HCT116 (cell line): ENCODE results near the gene STOX2. TPM values are rescaled to one million over a fixed set of nuclear protein-coding genes. Genes with fewer than 3 reads are reported as not detected.

Source experiments
- ATAC-seq: fragments of 200-7000 bp; cut with Tn5 transposase; 2 replicates; pipeline ENCODE4 v1.9.1; 2020; ENCODE audit warnings: mild to moderate bottlenecking, moderate library complexity
- BruUV-seq: library from RNA; stranded (reverse); fragments of 400-500 nt; replicated peaks from 2 replicates; lab custom pipeline; 2021; lab: Mats Ljungman, UMichigan
- CTCF ChIA-PET: fragments of 300-600 bp; sonication (Branson Sonifier 250); formaldehyde crosslinking; loops from one replicate; lab custom pipeline; 2021; ENCODE audit warnings: antibody characterized with exemption; lab: Charles Lee
- POLR2A ChIA-PET: fragments of 300-600, 350-600 bp; sonication (Branson Sonifier 250); formaldehyde crosslinking; loops from one replicate; lab custom pipeline; 2021; ENCODE audit warnings: antibody characterized with exemption; lab: Charles Lee
- RAD21 ChIA-PET, 2 experiments: fragments of 300-600 bp; sonication (Branson Sonifier 250); formaldehyde crosslinking; loops; one replicate each; lab custom pipeline; 2023; ENCODE audit warnings: low total read pairs in 2 of 2; ENCODE audit not compliant: uncharacterized antibody in 2 of 2, unreplicated experiment in 2 of 2, low non-redundant PET in 1 of 2; lab: Charles Lee
- DNase-seq: peaks from one replicate; pipeline ENCODE4 v3.0.0-alpha.2; 2010; ENCODE audit warnings: low read depth, low spot score
- H2AFZ ChIP-seq: fragments of 200-600 bp; shearing (Covaris generic), sonication (generic); 2 replicates; pipeline ENCODE4 v1.6.1; 2017; ENCODE audit warnings: low read depth, mixed run types, mixed read lengths, antibody characterized with exemption, low read length; ENCODE audit not compliant: poor library complexity, severe bottlenecking
- H3K27ac ChIP-seq: 2 replicates; pipeline ENCODE4 v1.5.1; 2012; ENCODE audit warnings: low read depth, low read length
- H3K27me3 ChIP-seq: fragments of 200-600 bp; sonication (generic); 2 replicates; pipeline ENCODE4 v1.6.1; 2016; ENCODE audit warnings: mixed run types, low read length, mixed read lengths; ENCODE audit not compliant: insufficient read depth
- H3K36me3 ChIP-seq, 2 experiments: fragments of 200-500 bp in 1 of 2; fragments of 200-600 bp in 1 of 2; sonication (Bioruptor generic) in 1 of 2; sonication (generic) in 1 of 2; 2 replicates each; pipeline versions ENCODE4 v1.5.1 to v1.6.1; 2014 to 2016; ENCODE audit warnings: low read length in 2 of 2, inconsistent platforms in 1 of 2, mixed read lengths in 1 of 2, mixed run types in 1 of 2; ENCODE audit not compliant: insufficient read depth in 2 of 2, control insufficient read depth in 1 of 2
- H3K4me1 ChIP-seq, 2 experiments: fragments of 200-600 bp in 1 of 2; sonication (generic) in 1 of 2; 2 replicates each; pipeline versions ENCODE4 v1.5.1 to v1.6.1; 2012 to 2017; ENCODE audit warnings: low read length in 2 of 2, inconsistent platforms in 1 of 2, mild to moderate bottlenecking in 1 of 2, mixed read lengths in 1 of 2, mixed run types in 1 of 2, moderate library complexity in 1 of 2; ENCODE audit not compliant: insufficient read depth in 2 of 2, control insufficient read depth in 1 of 2
- H3K4me2 ChIP-seq: fragments of 200-600 bp; sonication (generic); 2 replicates; pipeline ENCODE4 v1.6.1; 2017; ENCODE audit warnings: mixed run types, low read length, mixed read lengths
- H3K4me3 ChIP-seq, 2 experiments: fragments of 200-600 bp in 1 of 2; sonication (generic) in 1 of 2; replicated peaks in 1 of 2; 2 replicates each; pipeline ENCODE4 v1.5.1; 2011 to 2016; ENCODE audit warnings: low read length in 2 of 2, control low read depth in 1 of 2, low read depth in 1 of 2, mild to moderate bottlenecking in 1 of 2, mixed read lengths in 1 of 2, mixed run types in 1 of 2
- H3K79me2 ChIP-seq: fragments of 200-600 bp; sonication (generic); 2 replicates; pipeline ENCODE4 v1.6.1; 2017; ENCODE audit warnings: mild to moderate bottlenecking, mixed run types, low read length, moderate library complexity, mixed read lengths; ENCODE audit not compliant: insufficient read depth
- H3K9ac ChIP-seq: fragments of 200-600 bp; sonication (generic); 2 replicates; pipeline ENCODE4 v1.6.1; 2016; ENCODE audit warnings: low read length, mixed read lengths
- H3K9me2 ChIP-seq: fragments of 200-600 bp; sonication (generic), shearing (Covaris generic); 2 replicates; pipeline ENCODE4 v1.6.1; 2017; ENCODE audit warnings: mixed run types, mild to moderate bottlenecking, moderate library complexity; ENCODE audit not compliant: insufficient read depth
- H3K9me3 ChIP-seq, 2 experiments: fragments of 200-500 bp in 1 of 2; fragments of 200-600 bp in 1 of 2; sonication (Bioruptor generic) in 1 of 2; sonication (generic) in 1 of 2; 2 replicates each; pipeline ENCODE4 v1.6.1; 2014 to 2017; ENCODE audit warnings: low read length in 2 of 2, mixed read lengths in 2 of 2, inconsistent platforms in 1 of 2, low read depth in 1 of 2, mild to moderate bottlenecking in 1 of 2, mixed run types in 1 of 2, moderate library complexity in 1 of 2; ENCODE audit not compliant: control insufficient read depth in 1 of 2, insufficient read depth in 1 of 2
- H4K20me1 ChIP-seq: fragments of 200-600 bp; sonication (generic), shearing (Covaris generic); 2 replicates; pipeline ENCODE4 v1.6.1; 2017; ENCODE audit warnings: mixed run types, mild to moderate bottlenecking, moderate library complexity; ENCODE audit not compliant: insufficient read depth
- CBX3 ChIP-seq: IDR thresholded peaks from 2 replicates; pipeline ENCODE4 v1.6.1; 2012; ENCODE audit warnings: low read depth
- EGR1 ChIP-seq: IDR thresholded peaks from 2 replicates; pipeline ENCODE4 v1.6.1; 2012; ENCODE audit warnings: low read depth
- ELF1 ChIP-seq: IDR thresholded peaks from 2 replicates; pipeline ENCODE4 v1.6.1; 2012; ENCODE audit warnings: low read depth, borderline replicate concordance
- EZH2 ChIP-seq: fragments of 200-600 bp; sonication (generic); IDR thresholded peaks from 2 replicates; pipeline ENCODE4 v1.6.1; 2017; ENCODE audit warnings: antibody characterized with exemption, mixed run types
- EZH2phosphoT487 ChIP-seq: fragments of 200-600 bp; IDR thresholded peaks from 2 replicates; pipeline ENCODE4 v1.6.1; 2018; ENCODE audit warnings: antibody characterized with exemption, borderline replicate concordance
- POLR2AphosphoS5 ChIP-seq: IDR thresholded peaks from 2 replicates; pipeline ENCODE4 v1.6.1; 2011; ENCODE audit warnings: mild to moderate bottlenecking, low read depth, low read length, moderate library complexity
- SIN3A ChIP-seq: IDR thresholded peaks from 2 replicates; pipeline ENCODE4 v1.6.1; 2012; ENCODE audit warnings: low read depth
- SP1 ChIP-seq: IDR thresholded peaks from 2 replicates; pipeline ENCODE4 v1.6.1; 2012; ENCODE audit warnings: low read depth
- SRF ChIP-seq: IDR thresholded peaks from 2 replicates; pipeline ENCODE4 v1.6.1; 2012; ENCODE audit warnings: low read depth
- ZBTB33 ChIP-seq: IDR thresholded peaks from 2 replicates; pipeline ENCODE4 v1.6.1; 2011; ENCODE audit warnings: mild to moderate bottlenecking, low read length, moderate library complexity; ENCODE audit not compliant: insufficient replicate concordance; ENCODE audit errors: extremely low read depth
- ZNF274 ChIP-seq: fragments of 200-500 bp; sonication (Bioruptor generic); IDR thresholded peaks from 2 replicates; pipeline ENCODE4 v1.6.1; 2014; ENCODE audit warnings: mild to moderate bottlenecking, low read depth, low read length, inconsistent platforms
- intact Hi-C: fragments of 100-400 bp; cut with micrococcal nuclease; formaldehyde crosslinking; loops from 2 replicates; pipeline ENCODE4 v1.10.0; 2022
- total RNA-seq: library from RNA; stranded (reverse); gene quantifications from one replicate; pipeline ENCODE4 v1.2.1, GENCODE V29; 2021; ENCODE audit not compliant: unreplicated experiment

Gene STOX2
- total RNA-seq, 1 experiment from 2014 or later, result 6.3 TPM

DNA sequence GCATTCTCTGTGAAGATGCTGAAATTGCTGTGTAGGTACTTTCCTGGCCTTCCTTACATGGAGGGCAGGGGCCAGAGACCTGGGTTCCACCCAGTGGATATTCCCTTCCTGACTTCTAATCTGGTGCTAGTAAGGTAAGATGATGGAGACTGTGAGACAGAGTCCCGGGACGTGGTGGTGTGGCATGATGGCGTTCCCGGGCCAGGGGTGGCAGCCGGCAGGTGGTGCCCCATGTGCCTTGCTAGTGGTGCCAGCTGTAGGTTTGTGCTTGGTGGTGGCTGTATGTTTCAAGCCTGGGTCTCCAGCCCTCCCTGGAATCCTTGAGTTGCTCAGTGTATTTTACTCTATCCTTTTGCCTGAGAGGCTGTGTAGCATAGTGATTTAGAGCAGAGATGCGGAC, 10.9 kb downstream of the STOX2 start:
- no peak overlapping the region for H3K27ac ChIP-seq
- intact Hi-C loops, result no loop called here
- no peak overlapping the region for H3K9ac ChIP-seq
- TF ChIP-seq SRF (no peak), ZNF274 (no peak), EZH2 (no peak), SP1 (no peak), CBX3 (no peak), ZBTB33 (no peak)
- TF ChIP-seq, all 23 proteins: peak for 0
- no peak overlapping the region for H2AFZ ChIP-seq
- H3K27me3 ChIP-seq, result no peaks in the 10 kb centered on the region
- ChIA-PET RAD21 (no interaction called here), CTCF (no interaction called here), POLR2A (no interaction called here)
- no peaks in the 10 kb centered on the region for H3K9me3 ChIP-seq
- H3K4me3 ChIP-seq, result no peak overlapping the region
- ATAC-seq (no peak), DNase-seq (no peak)
- H3K4me2 ChIP-seq, result no peak overlapping the region
- no peaks in the 10 kb centered on the region for H3K9me2 ChIP-seq
- peaks cover 2 to 8% of the 10 kb centered on the region in 2 experiments; a peak in 3 of 4 replicates for H3K4me1 ChIP-seq
- no peaks in the 10 kb centered on the region for H4K20me1 ChIP-seq
- no peaks in the 10 kb centered on the region for H3K79me2 ChIP-seq
- no TSS peak for BruUV-seq
- no peaks in the 10 kb centered on the region for H3K36me3 ChIP-seq

- no peaks in the 10 kb centered on the region for H4K20me1 ChIP-seq
- intact Hi-C loops, result no loop called here
- TF ChIP-seq POLR2AphosphoS5, result no peak
- no peak for TF ChIP-seq SP1
- no peak for TF ChIP-seq ELF1
- TF ChIP-seq EGR1, result no peak
- no peak for TF ChIP-seq EZH2
- no peak for TF ChIP-seq SIN3A
- no peak for TF ChIP-seq EZH2phosphoT487
- no peak for TF ChIP-seq SRF
- TF ChIP-seq ZNF274, result no peak
These were observed 13.6 kb downstream of the STOX2 start for GRCh38 chr4:183918696-183919095.

More at GRCh38 chr4:183918696-183919095, 13.6 kb downstream of the STOX2 start:
- no peak for ATAC-seq
- H3K79me2 ChIP-seq, result no peaks in the 10 kb centered on the region
- ChIA-PET CTCF (no interaction called here), RAD21 (no interaction called here), POLR2A (no interaction called here)
- no peak overlapping the region for H2AFZ ChIP-seq
- H3K27ac ChIP-seq, result no peak overlapping the region
- H3K4me1 ChIP-seq, result peaks cover 2 to 8% of the 10 kb centered on the region in 2 experiments; a peak in 3 of 4 replicates
- H3K27me3 ChIP-seq, result no peaks in the 10 kb centered on the region
- DNase-seq, result no peak
- H3K9ac ChIP-seq, result no peak overlapping the region
- no peaks in the 10 kb centered on the region for H3K9me2 ChIP-seq
- no peaks in the 10 kb centered on the region for H3K36me3 ChIP-seq
- H3K9me3 ChIP-seq, result no peaks in the 10 kb centered on the region
- no peak overlapping the region for H3K4me3 ChIP-seq
- no TSS peak for BruUV-seq
- no peak overlapping the region for H3K4me2 ChIP-seq
